Measurements from ENCODE around the gene SORCS2.

Gene SORCS2

GRCh38 chr4:7636240-7636508, 443.8 kb downstream of the SORCS2 start:
- H3K27ac ChIP-seq: no peak overlapping the region
- ChIA-PET POLR2A (ENCODE audit: low non-redundant PET) (no interaction called here), CTCF (no interaction called here)
- no peak for DNase-seq (ENCODE audit: low spot score)
- TF ChIP-seq CTCF (conservative IDR thresholded peaks at IDR 0.05; ENCODE audit: low read depth): no peak

GRCh38 chr4:7637139-7637538, 444.8 kb downstream of the SORCS2 start:
- no peak for TF ChIP-seq CTCF (conservative IDR thresholded peaks at IDR 0.05; ENCODE audit: low read depth)
- H3K27ac ChIP-seq: no peak overlapping the region
- ChIA-PET CTCF (no interaction called here), POLR2A (ENCODE audit: low non-redundant PET) (no interaction called here)
- DNase-seq (ENCODE audit: low spot score): no peak

- CTCF ChIA-PET: no interaction called here
- POLR2A ChIA-PET (ENCODE audit: low non-redundant PET): no interaction called here
- no peak overlapping the region for H3K27ac ChIP-seq
- no peak for DNase-seq (ENCODE audit: low spot score)
- TF ChIP-seq CTCF (conservative IDR thresholded peaks at IDR 0.05; ENCODE audit: low read depth): no peak
Observed at GRCh38 chr4:7637971-7638370, 445.6 kb downstream of the SORCS2 start.

- ChIA-PET POLR2A (ENCODE audit: low non-redundant PET) (no interaction called here), CTCF (no interaction called here)
- H3K27ac ChIP-seq: no peak overlapping the region
- no peak for DNase-seq (ENCODE audit: low spot score)
- TF ChIP-seq CTCF (conservative IDR thresholded peaks at IDR 0.05; ENCODE audit: low read depth): no peak
Observed at GRCh38 chr4:7638489-7638888, 446.2 kb downstream of the SORCS2 start.

- ChIA-PET CTCF (no interaction called here), POLR2A (ENCODE audit: low non-redundant PET) (no interaction called here)
- peak overlapping the region; percentile 27 for H3K27ac ChIP-seq
- no peak for DNase-seq (ENCODE audit: low spot score)
- TF ChIP-seq CTCF (conservative IDR thresholded peaks at IDR 0.05; ENCODE audit: low read depth): no peak
Observed at GRCh38 chr4:7638984-7639789, 446.8 kb downstream of the SORCS2 start.

GRCh38 chr4:7640136-7640535, 447.8 kb downstream of the SORCS2 start:
- ChIA-PET POLR2A (ENCODE audit: low non-redundant PET) (no interaction called here), CTCF (no interaction called here)
- H3K27ac ChIP-seq: no peak overlapping the region; the same call in 1 of the 2 replicates
- no peak for DNase-seq (ENCODE audit: low spot score)
- TF ChIP-seq CTCF (conservative IDR thresholded peaks at IDR 0.05; ENCODE audit: low read depth): no peak

Data from RWPE1 (cell line).